MM.1S (cell line): ENCODE results near the gene SLC38A11.
A peak's percentile ranks its signal among the peaks of the same experiment; 100 is the strongest.

Experiments used
- DNase-seq: peaks from one replicate; pipeline ENCODE4 v3.0.0-alpha.2; 2015
- H2AFZ ChIP-seq: fragments of 300-600 bp; sonication (generic); 2 replicates; pipeline ENCODE4 v1.6.0; 2016; ENCODE audit warnings: antibody characterized with exemption, low read length
- H3F3A ChIP-seq: fragments of 300-600 bp; sonication (generic); 2 replicates; pipeline ENCODE4 v1.6.1; 2016; ENCODE audit warnings: mild to moderate bottlenecking, antibody characterized with exemption, low read length, moderate library complexity, mixed read lengths; ENCODE audit not compliant: insufficient read depth
- H3K27ac ChIP-seq: fragments of 300-600 bp; sonication (generic); 2 replicates; pipeline ENCODE4 v1.5.1; 2016; ENCODE audit warnings: mild to moderate bottlenecking, low read length
- H3K27me3 ChIP-seq: fragments of 300-600 bp; sonication (generic); replicated peaks from 2 replicates; pipeline ENCODE4 v1.6.0; 2016; ENCODE audit warnings: low read length; ENCODE audit not compliant: insufficient read depth
- H3K36me3 ChIP-seq: fragments of 300-600 bp; sonication (generic); replicated peaks from 2 replicates; pipeline ENCODE4 v1.6.1; 2016; ENCODE audit warnings: mild to moderate bottlenecking, low read length, mixed read lengths; ENCODE audit not compliant: insufficient read depth
- H3K4me1 ChIP-seq: fragments of 300-600 bp; sonication (generic); 2 replicates; pipeline ENCODE4 v1.6.1; 2016; ENCODE audit warnings: low read length, mixed read lengths
- H3K4me2 ChIP-seq: fragments of 300-600 bp; sonication (generic); 2 replicates; pipeline ENCODE4 v1.6.0; 2016; ENCODE audit warnings: low read depth, low read length
- H3K4me3 ChIP-seq: fragments of 300-600 bp; sonication (generic); 2 replicates; pipeline ENCODE4 v1.5.1; 2016; ENCODE audit warnings: low read length, mixed read lengths
- H3K79me2 ChIP-seq: fragments of 300-600 bp; sonication (generic); 2 replicates; pipeline ENCODE4 v1.6.1; 2016; ENCODE audit warnings: mixed run types, low read length, mixed read lengths
- H3K9ac ChIP-seq: fragments of 300-600 bp; sonication (generic); 2 replicates; pipeline ENCODE4 v1.6.1; 2016; ENCODE audit warnings: low read length, mixed read lengths
- H3K9me2 ChIP-seq: fragments of 300-600 bp; sonication (generic); replicated peaks from 2 replicates; pipeline ENCODE4 v1.6.1; 2016; ENCODE audit warnings: mild to moderate bottlenecking, low read length, mixed read lengths; ENCODE audit not compliant: insufficient read depth
- H3K9me3 ChIP-seq: fragments of 300-600 bp; sonication (generic); replicated peaks from 2 replicates; pipeline ENCODE4 v1.6.1; 2016; ENCODE audit warnings: mild to moderate bottlenecking, low read length, mixed read lengths; ENCODE audit not compliant: insufficient read depth
- H4K20me1 ChIP-seq: fragments of 300-600 bp; sonication (generic); 2 replicates; pipeline ENCODE4 v1.6.1; 2016; ENCODE audit warnings: mild to moderate bottlenecking, low read length, moderate library complexity, mixed read lengths; ENCODE audit not compliant: insufficient read depth
- CTCF ChIP-seq: fragments of 300-600 bp; sonication (generic); IDR thresholded peaks from 2 replicates; pipeline ENCODE4 v1.5.1; 2016; ENCODE audit warnings: antibody characterized with exemption, low read length, mixed read lengths
- EZH2 ChIP-seq: fragments of 300-600 bp; sonication (generic); optimal IDR thresholded peaks from 2 replicates; pipeline ENCODE3; 2017; ENCODE audit warnings: low read depth, mild to moderate bottlenecking, antibody characterized with exemption, low read length, mixed read lengths
- EZH2phosphoT487 ChIP-seq: fragments of 300-600 bp; sonication (generic); IDR thresholded peaks from 2 replicates; pipeline ENCODE4 v1.6.1; 2018; ENCODE audit warnings: antibody characterized with exemption, low read length

The SLC38A11 gene

GRCh38 chr2:164897469-164898260, 57.7 kb downstream of the SLC38A11 start:
- H3K9ac ChIP-seq, result no peak overlapping the region

DNA sequence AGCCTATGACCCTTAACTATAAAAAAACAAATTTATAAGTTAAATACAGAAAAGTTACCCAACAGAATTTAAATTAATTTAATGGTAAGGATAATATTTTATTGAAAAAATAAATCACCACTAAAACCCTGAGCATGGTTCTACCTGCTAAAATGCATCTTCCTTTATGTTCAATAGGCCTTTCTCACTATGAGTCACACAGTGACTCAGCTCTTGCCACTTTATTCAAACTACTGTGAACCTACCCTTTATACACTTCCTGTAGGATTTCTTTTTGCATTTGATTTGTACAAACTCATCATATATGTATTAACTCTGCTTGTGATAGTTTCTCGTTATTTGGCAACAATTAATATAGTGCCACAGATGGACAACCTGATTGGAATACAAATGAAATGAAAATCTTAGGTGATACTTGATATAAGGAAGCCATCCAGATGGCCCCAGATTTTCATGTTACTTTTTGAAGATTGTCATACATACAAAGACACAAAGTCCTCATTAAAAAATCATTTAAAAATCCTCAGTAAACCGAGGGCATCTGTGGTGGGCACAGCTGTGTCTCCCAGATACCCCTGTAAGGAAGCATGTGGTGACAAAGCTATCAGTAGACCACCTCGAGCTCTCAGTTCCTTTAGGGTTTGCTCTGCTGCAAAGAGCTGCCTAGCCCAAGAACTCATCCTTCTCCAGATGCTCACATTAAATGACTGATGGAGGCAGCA, 58.5 kb downstream of the SLC38A11 start:
- TF ChIP-seq EZH2, result no peak
- no peak for TF ChIP-seq EZH2phosphoT487
- no peak for TF ChIP-seq CTCF
- H3K4me1 ChIP-seq, result peaks cover 11% of the 10 kb centered on the region
- H3K9me3 ChIP-seq, result no peaks in the 10 kb centered on the region
- H3F3A ChIP-seq, result no peaks in the 10 kb centered on the region
- DNase-seq, result peak; percentile 67
- no peak overlapping the region for H3K4me3 ChIP-seq
- no peak overlapping the region for H3K9ac ChIP-seq
- no peaks in the 10 kb centered on the region for H3K79me2 ChIP-seq
- H3K36me3 ChIP-seq, result no peaks in the 10 kb centered on the region
- H3K9me2 ChIP-seq, result no peaks in the 10 kb centered on the region
- H2AFZ ChIP-seq, result 0 out of 2 replicates have a peak overlapping the region, but pooled peaks have one; percentile 3
- H3K4me2 ChIP-seq, result no peak overlapping the region
- H4K20me1 ChIP-seq, result no peaks in the 10 kb centered on the region
- no peak overlapping the region for H3K27ac ChIP-seq
- H3K27me3 ChIP-seq, result no peaks in the 10 kb centered on the region

More at GRCh38 chr2:164897469-164898260, 57.7 kb downstream of the SLC38A11 start:
- Histone ChIP-seq H3K9me2 (no peaks in the 10 kb centered on the region), H3K4me3 (no peak overlapping the region), H3K9me3 (no peaks in the 10 kb centered on the region), H3K27me3 (no peaks in the 10 kb centered on the region), H3K36me3 (no peaks in the 10 kb centered on the region), H3K27ac (no peak overlapping the region), H3F3A (no peaks in the 10 kb centered on the region), H2AFZ (no peak overlapping the region), H4K20me1 (no peaks in the 10 kb centered on the region), H3K4me1 (peaks cover 11% of the 10 kb centered on the region), H3K79me2 (no peaks in the 10 kb centered on the region), H3K4me2 (no peak overlapping the region)
- no peak for DNase-seq
- no peak for TF ChIP-seq EZH2

DNA sequence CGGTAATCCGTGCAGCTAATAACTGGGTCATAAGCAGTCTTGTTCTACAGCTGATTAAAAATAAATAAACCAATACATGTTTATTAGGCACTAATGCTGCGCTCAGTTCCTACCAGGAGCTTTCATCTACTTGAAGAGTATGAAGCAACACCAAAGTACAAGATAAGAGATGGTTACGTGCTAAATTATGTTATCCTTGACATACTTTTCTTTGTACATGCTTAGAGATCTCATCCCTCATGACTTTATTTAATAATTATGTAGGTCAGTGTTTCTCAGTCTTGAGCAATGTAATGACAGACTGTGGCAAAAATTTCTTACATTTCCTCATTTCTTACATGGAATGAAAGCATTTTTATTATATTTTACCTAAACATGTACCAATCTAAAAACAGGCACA, 59.1 kb downstream of the SLC38A11 start:
- no peak overlapping the region for H3K27ac ChIP-seq
- TF ChIP-seq EZH2 (no peak), CTCF (no peak), EZH2phosphoT487 (no peak)

More for the DNA sequence above, 59.1 kb downstream of the SLC38A11 start:
- Histone ChIP-seq H3K4me3 (no peak overlapping the region), H2AFZ (no peak overlapping the region), H3K4me1 (peaks cover 11% of the 10 kb centered on the region), H3K27me3 (no peaks in the 10 kb centered on the region), H3F3A (no peaks in the 10 kb centered on the region), H3K9ac (no peak overlapping the region), H3K79me2 (no peaks in the 10 kb centered on the region), H3K9me3 (no peaks in the 10 kb centered on the region), H3K9me2 (no peaks in the 10 kb centered on the region), H3K4me2 (no peak overlapping the region), H4K20me1 (no peaks in the 10 kb centered on the region), H3K36me3 (no peaks in the 10 kb centered on the region)
- DNase-seq, result no peak
